HG02938 (cell line): ENCODE data around the gene SLC2A6.

ENCODE experiments used
- ATAC-seq: cut with Tn5 transposase; IDR thresholded peaks from one replicate; pipeline ENCODE4 v1.9.1; 2021; ENCODE audit warnings: mild to moderate bottlenecking, moderate library complexity; ENCODE audit not compliant: unreplicated experiment

SLC2A6 gene, protein sequence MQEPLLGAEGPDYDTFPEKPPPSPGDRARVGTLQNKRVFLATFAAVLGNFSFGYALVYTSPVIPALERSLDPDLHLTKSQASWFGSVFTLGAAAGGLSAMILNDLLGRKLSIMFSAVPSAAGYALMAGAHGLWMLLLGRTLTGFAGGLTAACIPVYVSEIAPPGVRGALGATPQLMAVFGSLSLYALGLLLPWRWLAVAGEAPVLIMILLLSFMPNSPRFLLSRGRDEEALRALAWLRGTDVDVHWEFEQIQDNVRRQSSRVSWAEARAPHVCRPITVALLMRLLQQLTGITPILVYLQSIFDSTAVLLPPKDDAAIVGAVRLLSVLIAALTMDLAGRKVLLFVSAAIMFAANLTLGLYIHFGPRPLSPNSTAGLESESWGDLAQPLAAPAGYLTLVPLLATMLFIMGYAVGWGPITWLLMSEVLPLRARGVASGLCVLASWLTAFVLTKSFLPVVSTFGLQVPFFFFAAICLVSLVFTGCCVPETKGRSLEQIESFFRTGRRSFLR

DNA sequence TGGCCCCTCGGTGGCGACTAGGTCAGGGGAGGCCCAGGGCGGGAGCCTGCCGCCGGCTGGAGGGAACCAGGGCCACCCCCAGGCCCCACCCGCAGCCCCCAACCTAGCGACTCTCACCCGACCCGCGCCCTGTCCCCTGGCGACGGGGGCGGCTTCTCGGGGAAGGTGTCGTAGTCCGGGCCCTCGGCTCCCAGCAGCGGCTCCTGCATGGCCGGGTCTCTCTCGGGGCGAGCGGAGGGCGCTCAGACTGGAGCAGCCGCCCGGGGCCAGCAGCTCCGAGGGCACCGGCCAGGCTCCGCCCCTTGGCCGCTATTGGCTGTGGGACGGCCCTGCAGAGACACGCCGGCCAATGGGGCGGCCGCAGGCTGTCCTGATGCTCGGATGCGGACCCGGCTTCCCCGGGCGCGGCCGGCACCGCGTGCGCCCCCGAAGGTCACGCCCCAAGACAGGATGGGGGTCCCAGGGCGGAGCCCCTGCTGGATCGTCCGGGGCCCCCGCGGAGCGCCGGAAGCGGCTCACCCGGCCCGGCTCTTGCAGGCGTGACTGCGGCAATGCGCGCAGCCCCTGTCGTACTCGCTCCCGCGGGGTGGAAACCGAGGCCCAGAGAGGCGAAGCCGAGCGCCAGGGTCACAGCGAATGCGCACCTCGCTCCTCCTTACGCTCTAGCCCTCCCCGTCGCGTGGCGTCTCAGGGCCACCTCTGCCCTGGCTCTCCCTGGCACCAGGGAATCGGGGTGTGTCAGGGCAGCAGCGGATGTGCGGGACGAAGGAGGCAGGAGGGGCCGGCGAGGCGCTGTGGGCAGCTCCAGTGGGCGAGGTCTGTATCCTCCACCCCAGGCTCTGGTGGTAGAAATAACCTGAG lies at the start of gene SLC2A6:
SLC2A6 (minus strand) TSS at position 249 of the 861 bp plus-strand sequence; CDS start at position 209, 40 bp downstream.
- peak; percentile 71 for ATAC-seq

DNA sequence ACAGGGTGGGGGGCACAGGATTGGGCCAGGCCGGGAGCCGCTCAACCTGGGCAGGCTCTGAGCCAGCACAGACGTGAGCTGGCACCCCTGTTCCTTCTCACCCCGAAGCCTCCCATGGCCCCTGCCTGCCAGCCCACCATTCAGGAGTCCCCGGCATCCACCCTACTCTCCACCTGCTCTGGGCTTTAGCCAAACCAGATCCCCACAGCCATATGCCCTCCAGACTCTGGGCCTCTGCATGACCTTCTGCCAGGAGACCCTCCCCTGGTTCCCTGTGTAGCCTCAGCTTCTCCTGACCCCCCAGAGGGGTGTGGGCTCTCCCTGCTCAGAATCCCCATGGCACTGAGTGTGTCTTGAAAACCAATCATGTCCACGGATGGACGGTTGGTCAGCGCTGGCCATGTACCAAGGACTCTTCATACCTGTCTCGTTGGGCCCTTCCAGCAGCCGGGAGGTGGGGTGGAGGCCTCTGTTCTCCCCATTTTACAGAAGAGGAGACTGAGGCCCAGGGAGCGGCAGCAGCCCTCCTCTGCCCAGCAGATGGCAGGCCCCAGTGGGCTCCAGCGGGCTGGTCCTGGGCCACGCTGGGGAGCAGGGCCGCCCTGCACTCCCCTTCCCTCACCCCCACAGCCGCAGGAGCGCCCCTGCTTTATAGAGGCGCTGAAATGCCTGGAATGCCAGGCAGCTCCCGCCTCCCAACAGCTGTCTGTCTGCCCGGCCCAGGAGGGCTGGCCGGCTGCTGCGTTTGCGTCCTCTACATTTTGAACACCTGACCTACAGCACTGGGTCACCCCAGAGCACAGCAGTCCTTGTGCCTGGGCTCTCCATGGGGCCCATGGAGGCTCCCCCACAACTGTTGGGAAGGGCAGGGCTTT lies 49.3 kb upstream of the SLC2A6 start:
- no peak for ATAC-seq

DNA sequence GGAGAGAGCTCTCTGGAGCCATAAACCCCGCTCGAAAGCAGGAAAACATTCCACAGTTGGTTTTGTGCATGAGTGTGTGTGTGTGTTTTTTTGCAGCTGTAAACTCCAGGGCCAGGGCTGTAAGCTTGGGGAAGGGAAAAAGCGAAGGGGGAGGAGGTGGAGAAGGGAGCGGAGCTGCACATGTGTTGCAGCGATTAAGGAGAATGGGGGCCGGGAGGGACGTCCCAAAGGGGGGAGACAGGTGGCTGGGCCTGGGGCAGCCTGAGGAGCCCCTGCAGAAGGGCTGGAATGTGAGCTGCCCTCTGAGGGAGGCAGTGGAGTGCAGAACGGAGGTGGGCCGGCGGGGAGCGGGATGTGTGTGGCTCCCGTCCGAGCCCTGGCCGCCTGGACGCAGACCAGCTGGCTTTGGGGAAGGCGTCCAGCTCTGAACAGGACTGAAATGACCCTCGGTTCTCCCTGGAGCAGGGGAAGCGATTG lies 48.6 kb upstream of the SLC2A6 start:
- no peak for ATAC-seq

DNA sequence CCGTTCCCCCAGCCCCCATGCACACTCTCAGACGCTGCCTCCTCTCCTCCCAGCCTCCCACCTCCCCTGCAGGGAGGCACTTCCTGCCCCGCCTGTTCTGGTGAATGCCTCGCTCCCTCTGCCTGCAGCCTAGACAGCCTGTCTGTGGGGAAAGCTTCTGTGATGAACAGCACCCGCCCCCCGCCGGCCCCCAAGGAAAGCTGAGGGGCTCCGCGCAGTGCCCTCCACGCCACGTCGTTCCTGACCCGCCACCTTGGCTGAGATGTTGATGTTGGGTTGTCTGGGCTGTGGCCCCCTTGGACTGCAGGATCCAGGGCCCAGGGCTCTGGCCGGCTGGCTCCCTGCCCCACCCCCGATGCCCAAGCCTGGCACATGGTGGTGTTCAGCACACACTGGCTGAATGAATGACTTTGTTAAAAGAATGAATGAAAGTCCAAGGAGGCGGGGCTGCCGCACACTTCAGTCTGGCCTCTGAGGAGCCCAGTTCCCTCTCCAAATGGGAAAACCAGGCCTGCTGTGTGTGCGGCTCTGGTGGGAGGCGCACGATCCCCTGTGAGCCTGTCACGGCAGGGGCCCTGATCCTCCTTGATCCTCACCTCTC lies 47.9 kb upstream of the SLC2A6 start:
- no peak for ATAC-seq

DNA sequence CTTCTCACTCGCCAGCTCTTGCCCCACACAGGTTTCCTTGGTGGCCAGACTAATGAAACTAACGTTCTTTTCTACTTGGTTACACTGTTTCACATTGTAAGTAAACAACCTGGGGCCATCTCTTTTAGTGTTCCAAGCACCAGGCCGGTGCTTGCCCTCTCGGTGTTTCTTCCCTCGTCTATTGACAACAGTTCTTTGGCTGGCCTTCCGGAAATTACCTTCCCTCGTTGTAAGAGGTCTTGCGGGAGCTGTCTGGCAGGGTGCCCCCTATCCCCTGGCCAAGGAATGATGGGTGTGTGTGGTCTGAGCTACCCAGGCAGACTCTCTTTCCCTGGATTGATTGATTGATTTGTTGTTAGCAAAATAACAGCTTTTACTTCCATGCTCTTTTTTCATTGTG lies 46.8 kb upstream of the SLC2A6 start:
- no peak for ATAC-seq

DNA sequence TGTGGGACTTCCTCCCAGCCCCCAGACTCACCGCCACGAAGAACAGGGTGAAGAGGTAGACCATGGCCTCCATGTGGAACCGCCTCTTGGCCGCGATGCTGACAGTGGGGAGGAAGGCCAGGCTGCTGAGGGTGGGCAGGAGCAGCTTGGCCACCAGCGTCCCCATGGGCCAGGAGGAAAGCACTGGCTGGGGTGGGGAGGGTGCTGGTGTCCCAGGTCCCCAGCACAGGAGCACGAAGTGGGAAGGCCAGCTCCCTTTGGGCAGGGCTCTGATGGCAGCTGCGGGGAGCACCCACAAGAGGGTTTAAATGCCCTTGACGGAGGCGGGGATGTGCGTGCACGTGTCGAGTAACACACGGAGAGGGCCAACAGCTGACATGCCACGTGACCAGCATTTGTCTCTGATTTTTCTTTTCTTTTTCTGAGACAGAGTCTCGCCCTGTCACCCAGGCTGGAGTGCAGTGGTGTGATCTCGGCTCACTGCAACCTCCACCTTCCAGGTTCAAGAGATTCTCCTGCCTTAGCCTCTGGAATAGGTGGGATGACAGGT lies 45.9 kb upstream of the SLC2A6 start, which contains the start of gene MYMK:
MYMK (minus strand) TSS at position 281 of the 550 bp plus-strand sequence; CDS start at position 166, 115 bp downstream.
- no peak for ATAC-seq

DNA sequence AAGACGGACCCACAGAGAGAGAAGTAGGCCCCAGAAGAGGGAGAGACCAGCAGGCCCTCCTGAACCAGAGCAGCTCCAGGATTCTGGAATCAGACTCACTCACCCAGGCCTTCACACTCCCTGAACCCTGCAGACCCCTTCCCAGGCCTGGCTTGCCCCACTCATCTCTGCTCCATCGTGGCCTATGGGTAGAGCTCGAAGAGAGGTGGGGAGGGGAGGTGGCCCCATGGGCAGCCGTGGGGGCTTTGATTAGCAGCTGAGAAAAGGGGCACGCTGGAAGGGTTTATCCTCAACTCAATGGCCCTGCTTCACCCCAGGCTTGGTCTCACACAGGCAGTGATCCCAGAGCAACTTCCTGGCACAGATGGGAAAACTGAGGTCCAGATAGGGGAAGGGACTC lies 45.2 kb upstream of the SLC2A6 start:
- ATAC-seq, result no peak

DNA sequence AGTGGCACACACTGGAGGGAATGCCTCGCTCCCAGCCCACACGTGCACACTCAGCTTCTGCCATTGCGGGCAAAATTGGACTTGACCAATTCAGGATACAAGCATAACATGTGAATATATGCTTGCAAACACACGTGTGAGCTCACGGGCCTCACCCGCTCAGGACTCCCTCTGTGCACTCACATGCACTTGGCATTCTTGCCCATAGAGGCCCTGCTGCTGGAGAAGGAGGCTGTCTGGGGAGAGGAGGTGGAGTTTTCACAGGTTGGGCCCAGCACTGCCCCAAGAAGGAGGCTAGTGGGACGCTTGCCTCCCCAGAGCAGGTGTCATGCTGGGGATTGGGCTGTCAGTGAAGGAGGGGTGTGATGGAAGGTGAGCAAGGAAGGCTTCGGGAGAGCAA lies 44.2 kb upstream of the SLC2A6 start:
- no peak for ATAC-seq

DNA sequence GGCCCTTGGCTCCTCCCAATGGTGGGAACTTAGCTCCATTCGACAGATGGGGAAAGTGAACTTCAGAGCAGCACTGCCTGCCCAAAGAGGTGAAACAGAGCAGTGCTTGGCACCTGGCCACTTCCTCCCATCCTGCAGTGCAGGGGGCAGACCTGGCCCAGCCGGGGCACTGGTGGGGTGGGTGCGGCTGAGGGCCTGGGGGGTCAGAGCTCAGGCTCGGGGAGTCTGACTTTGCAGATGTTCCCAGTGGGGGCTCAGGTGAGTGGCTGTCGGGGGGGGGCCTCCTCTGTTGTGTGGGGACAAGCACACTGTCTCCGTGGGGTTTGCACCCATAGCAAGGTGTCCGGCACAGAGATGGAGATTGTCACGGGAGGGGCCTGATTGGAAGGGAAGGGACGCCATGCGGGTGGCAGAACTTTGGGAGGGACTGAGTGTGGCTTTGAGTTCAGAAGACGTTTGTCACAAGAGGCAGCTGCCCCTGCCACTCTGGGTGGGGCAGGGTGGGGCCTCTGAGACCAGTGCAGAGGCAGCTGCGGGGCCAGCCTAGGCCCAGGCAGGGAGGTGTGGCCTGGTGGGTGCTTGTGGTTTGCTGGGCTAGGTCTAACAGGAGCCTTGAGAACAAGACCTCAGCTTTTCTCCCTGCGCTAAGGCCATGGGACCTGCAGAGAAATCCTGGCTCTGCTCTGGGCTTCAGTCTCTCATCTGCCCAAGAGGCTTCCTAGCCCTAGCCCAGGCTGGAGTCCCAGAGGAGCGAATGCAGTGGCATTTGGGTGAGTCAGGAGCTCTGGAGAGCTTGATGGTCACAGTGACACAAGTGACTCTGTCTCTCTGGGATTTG lies 43.4 kb upstream of the SLC2A6 start:
- no peak for ATAC-seq

DNA sequence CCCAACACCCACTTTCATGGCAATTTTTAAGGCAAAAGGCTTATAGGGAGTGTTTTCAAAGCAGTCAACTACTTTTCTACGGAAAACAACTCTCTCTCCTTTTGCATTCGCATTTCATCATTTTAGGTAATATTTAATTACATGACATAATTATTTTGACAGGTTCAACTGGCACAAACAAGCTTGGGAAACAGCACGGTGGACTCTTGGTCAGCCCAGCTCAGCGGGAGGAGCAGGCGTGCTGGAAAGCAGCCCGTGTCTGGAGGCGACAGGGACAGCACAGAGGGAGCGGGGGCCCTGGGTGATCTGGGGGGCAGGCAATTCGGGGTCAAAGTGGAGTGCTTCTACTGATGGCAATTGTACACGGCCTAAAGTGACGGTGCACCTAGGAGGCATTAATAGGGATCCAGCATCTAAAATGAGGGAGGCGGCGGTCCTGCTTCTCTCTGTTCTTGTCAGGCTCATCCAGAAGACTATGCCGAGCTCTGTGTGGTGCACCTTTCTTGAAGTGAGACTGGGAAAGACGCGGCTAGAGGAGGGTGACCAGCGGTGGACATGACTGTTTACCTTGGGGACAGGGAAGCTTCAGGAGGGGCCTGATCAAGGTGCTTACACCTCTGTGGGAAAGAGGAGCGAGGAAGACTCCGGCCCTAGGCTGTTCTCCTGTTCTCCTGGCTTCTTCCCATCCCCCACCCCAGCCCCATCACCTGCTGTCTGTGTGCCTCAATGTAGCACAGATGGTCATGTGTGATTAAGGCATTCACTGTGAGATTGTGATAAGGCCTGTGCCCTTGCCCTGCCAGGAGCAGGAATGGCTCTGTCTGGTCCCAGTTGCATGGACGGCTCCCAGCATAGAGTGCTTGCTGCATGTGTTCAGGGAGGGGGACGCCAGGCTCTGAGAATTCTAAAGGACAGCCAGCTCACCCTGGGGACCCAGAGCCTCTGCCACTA lies 42.5 kb upstream of the SLC2A6 start:
- no peak for ATAC-seq

DNA sequence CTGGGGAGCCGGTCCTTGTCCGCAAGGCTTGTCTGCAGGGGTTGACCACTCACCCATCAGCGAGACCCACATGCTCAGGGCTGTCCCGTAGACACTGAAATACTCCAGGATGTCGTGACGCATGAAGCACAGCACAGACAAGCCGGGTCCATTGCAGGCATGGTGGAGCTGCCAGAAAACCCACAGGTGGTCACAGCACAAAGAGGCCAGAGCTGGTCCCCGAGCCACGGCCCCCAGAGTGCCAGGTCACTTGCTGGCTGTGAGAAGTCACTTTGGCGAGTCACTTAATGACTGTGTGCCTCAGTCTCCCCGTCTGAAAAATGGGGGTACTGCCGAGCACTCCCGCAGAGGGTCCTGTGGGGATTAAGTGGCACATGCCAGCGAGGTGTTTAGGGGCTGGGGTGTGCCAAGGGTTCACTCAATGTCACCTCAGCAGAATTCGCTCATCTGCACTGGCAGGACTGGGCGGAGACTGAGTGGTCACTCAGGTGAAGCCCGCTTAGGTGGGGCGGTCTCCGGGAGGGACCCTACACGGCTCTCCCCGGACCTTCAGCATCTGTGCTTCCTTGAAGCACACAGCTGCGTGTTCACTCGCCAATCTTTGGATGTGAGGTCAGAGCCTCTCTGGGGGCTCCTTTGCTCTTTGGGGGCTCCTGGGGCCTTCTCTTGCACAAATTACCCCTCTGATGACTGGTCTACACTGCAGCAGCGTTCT lies 41.4 kb upstream of the SLC2A6 start:
- no peak for ATAC-seq

DNA sequence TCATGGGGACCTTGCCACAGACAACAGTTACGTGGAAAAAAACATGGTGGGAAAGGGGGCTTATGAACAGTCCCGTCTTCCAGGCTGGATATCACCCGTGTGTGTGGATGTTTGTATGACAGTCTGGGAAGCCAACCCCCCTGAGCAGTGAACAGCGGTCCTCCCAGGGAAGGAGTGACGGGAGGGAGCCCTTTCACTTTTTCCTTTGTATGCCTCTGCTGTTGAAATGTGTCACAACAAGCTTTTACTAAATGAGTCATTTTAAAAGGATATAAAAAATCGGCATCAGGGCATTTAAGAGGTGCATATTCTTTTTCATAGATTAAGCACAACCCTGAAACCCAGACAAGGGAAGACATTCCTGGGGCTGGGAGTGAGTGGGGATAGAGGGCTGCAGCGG lies 40.8 kb upstream of the SLC2A6 start:
- ATAC-seq, result no peak

DNA sequence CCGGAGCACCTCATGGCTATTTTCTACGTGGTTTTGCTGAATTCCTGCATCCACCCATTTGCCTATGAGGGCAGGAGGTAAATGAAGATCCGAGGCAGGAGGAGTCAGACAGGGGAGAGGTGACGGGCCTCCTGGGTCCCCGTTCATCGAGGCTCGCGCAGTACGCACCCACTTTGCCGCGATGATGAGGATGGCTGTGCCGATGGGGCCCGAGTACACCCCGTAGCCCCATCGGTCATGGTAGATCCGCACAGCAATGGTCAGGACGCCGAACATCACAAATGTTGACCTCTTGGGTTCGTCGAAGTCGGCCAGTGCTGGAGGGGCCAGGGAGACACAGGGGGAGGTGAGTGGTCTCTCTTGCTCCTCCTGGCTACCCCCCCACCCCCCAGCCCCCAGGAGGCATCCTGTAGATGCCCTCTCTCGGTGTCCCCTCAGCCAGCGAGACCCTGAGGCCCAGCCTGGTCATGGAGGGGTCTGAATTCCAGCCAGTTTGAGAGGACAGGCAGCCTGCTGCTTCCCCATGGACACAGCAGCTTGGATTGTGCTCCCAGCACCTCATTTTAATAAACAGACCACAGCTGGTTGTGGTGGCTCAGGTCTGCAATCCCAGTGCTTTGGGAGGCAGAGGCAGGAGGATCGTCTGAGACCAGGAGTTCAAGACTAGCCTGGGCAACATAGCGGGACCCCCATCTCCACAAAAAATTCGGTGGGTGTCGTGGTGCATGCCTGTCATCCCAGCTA lies 40.0 kb upstream of the SLC2A6 start:
- ATAC-seq, result no peak

DNA sequence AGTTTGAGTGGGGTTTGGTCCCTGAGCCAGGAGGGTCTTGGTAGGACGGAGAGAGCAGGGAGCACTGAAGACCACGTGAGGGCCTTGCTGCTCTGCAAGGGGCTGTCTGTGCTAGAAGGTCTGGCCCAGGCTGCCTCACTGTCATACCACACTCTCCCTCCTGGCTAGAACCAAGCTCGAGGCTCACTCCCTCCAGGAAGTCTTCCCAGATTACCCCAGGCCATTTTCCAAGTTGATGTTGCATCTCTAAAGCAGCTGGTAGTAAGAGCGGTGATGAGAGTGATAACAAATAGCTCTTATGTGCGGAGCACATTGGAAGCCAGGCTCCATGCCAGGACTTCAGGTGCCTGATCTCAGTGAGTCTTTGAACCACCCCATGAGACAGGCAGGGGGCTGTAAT lies 39.3 kb upstream of the SLC2A6 start:
- ATAC-seq, result no peak

DNA sequence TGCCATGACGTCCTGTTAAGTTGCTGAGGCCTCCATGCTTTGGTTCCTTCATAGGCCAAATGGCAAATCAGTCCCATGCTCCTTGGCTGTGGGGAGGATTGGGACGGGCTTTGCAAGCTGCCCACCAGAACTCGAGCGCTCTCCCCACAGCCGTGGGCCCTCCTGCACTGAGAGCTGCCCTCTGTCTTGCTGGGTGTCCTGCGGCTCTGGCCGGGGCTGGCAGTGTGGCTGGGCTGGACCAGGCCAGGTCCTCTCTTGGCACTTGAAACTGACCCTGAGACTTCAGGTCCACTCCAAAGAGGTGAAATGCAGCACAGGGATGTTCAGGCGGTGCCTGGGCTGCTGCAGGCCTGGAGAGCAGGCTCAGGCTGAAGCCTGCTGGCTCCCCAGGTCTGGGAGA lies 38.8 kb upstream of the SLC2A6 start:
- ATAC-seq, result no peak

DNA sequence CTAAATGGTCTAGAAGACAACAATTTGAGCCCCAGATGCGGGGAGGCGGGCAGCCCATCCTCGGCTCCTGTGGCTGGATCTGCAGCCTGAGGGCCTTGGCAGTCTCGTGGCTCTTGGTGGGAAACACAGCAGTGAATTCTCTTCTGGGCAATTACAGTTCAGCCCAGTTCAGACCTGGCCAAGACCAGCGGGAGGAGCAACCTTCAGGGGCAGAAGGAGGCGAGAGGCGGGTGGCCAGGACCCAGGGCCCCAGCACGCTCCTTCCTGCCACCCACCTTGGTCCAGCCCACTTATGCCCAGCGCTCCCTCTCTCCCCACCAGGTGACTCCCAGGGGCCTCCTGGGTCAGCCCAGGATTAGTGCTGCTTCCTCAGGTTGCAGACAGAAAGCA lies 38.1 kb upstream of the SLC2A6 start:
- ATAC-seq, result no peak
